Measurements from ENCODE around the gene ST3GAL5. TPM values are rescaled to one million over a fixed set of nuclear protein-coding genes. Genes with fewer than 3 reads are reported as not detected.
A peak's percentile ranks its signal among the peaks of the same experiment; 100 is the strongest.

The ST3GAL5 gene
- total RNA-seq, 1 experiment from 2014 or later: 25.3 TPM

- CTCF ChIA-PET: no interaction called here
- Histone ChIP-seq H3K36me3 (ENCODE audit: insufficient read depth, low read length, poor library complexity, severe bottlenecking) (no peaks in the 10 kb centered on the region), H3K9me3 (ENCODE audit: low read depth, low read length, poor library complexity, severe bottlenecking) (no peaks in the 10 kb centered on the region), H3K27me3 (replicated peaks; ENCODE audit: insufficient read depth, low read depth, low read length, poor library complexity) (no peaks in the 10 kb centered on the region), H3K27ac (ENCODE audit: low read depth, low read length, poor library complexity, severe bottlenecking) (no peak overlapping the region), H3K4me1 (ENCODE audit: insufficient read depth, low read length, poor library complexity, severe bottlenecking) (peaks cover 6% of the 10 kb centered on the region), H3K4me3 (ENCODE audit: low read depth, low read length, poor library complexity, severe bottlenecking) (no peak overlapping the region)
- POLR2A ChIA-PET (ENCODE audit: low non-redundant PET): no interaction called here
- intact Hi-C loops (cut with micrococcal nuclease; ENCODE audit: unreplicated experiment): no loop called here
- no TSS peak for BruUV-seq (replicated peaks)
- TF ChIP-seq EZH2 (IDR thresholded peaks at IDR 0.05; ENCODE audit: borderline replicate concordance, low read depth, low read length, poor library complexity, severe bottlenecking) (no peak), CTCF (conservative IDR thresholded peaks at IDR 0.05; ENCODE audit: low read depth, low read length) (no peak)
- no peak for DNase-seq (ENCODE audit: low spot score)
Observed at GRCh38 chr2:85800586-85800985, 88.2 kb downstream of the ST3GAL5 start.

GRCh38 chr2:85799215-85799956 lies 89.4 kb downstream of the ST3GAL5 start:
- Histone ChIP-seq H3K36me3 (ENCODE audit: insufficient read depth, low read length, poor library complexity, severe bottlenecking) (no peaks in the 10 kb centered on the region), H3K9me3 (ENCODE audit: low read depth, low read length, poor library complexity, severe bottlenecking) (no peaks in the 10 kb centered on the region), H3K27ac (ENCODE audit: low read depth, low read length, poor library complexity, severe bottlenecking) (no peak overlapping the region), H3K27me3 (replicated peaks; ENCODE audit: insufficient read depth, low read depth, low read length, poor library complexity) (no peaks in the 10 kb centered on the region), H3K4me1 (ENCODE audit: insufficient read depth, low read length, poor library complexity, severe bottlenecking) (peaks cover 6% of the 10 kb centered on the region), H3K4me3 (ENCODE audit: low read depth, low read length, poor library complexity, severe bottlenecking) (no peak overlapping the region)
- CTCF ChIA-PET: interaction anchor here (0.6 kb wide), 1 partner anchor 59 kb away, joined by 3 read pairs; no protein-coding TSS in a partner anchor
- intact Hi-C loops (cut with micrococcal nuclease; ENCODE audit: unreplicated experiment): no loop called here
- DNase-seq (ENCODE audit: low spot score): no peak
- TF ChIP-seq EZH2 (IDR thresholded peaks at IDR 0.05; ENCODE audit: borderline replicate concordance, low read depth, low read length, poor library complexity, severe bottlenecking) (no peak), CTCF (conservative IDR thresholded peaks at IDR 0.05; ENCODE audit: low read depth, low read length) (no peak)
- no TSS peak for BruUV-seq (replicated peaks)
- POLR2A ChIA-PET (ENCODE audit: low non-redundant PET): no interaction called here

GRCh38 chr2:85797921-85798320 lies 90.9 kb downstream of the ST3GAL5 start:
- Histone ChIP-seq H3K9me3 (ENCODE audit: low read depth, low read length, poor library complexity, severe bottlenecking) (no peaks in the 10 kb centered on the region), H3K4me3 (ENCODE audit: low read depth, low read length, poor library complexity, severe bottlenecking) (no peak overlapping the region), H3K36me3 (ENCODE audit: insufficient read depth, low read length, poor library complexity, severe bottlenecking) (no peaks in the 10 kb centered on the region), H3K27me3 (replicated peaks; ENCODE audit: insufficient read depth, low read depth, low read length, poor library complexity) (no peaks in the 10 kb centered on the region), H3K27ac (ENCODE audit: low read depth, low read length, poor library complexity, severe bottlenecking) (no peak overlapping the region), H3K4me1 (ENCODE audit: insufficient read depth, low read length, poor library complexity, severe bottlenecking) (peaks cover 7% of the 10 kb centered on the region)
- BruUV-seq (replicated peaks): no TSS peak
- ChIA-PET CTCF (interaction anchor here (0.6 kb wide), 2 partner anchors 55 to 69 kb away, joined by 3 to 6 read pairs; no protein-coding TSS in a partner anchor), POLR2A (ENCODE audit: low non-redundant PET) (no interaction called here)
- DNase-seq (ENCODE audit: low spot score): peak; percentile 49
- TF ChIP-seq CTCF (conservative IDR thresholded peaks at IDR 0.05; ENCODE audit: low read depth, low read length) (peak; percentile 58), EZH2 (IDR thresholded peaks at IDR 0.05; ENCODE audit: borderline replicate concordance, low read depth, low read length, poor library complexity, severe bottlenecking) (no peak)
- intact Hi-C loops (cut with micrococcal nuclease; ENCODE audit: unreplicated experiment): no loop called here

All from A673 (cell line).